ENCODE measurements around the gene TBCD.
A peak's percentile ranks its signal among the peaks of the same experiment; 100 is the strongest.
"Not testable (repeated sequence)": the region's sequence is repeated elsewhere in the genome, so short reads cannot be mapped to it uniquely, and the experiment has no call there.

TBCD gene

GRCh38 chr17:82769041-82769440 is 17.2 kb downstream of the TBCD start:
- no peak for DNase-seq (ENCODE audit: extremely low spot score)
- ChIA-PET CTCF (interaction anchor here (1.7 to 2.9 kb wide), 3 partner anchors 10 to 101 kb away, joined by 4 to 17 read pairs (median 5); no protein-coding TSS in a partner anchor), POLR2A (no interaction called here)
- no peak for TF ChIP-seq CTCF (IDR thresholded peaks at IDR 0.05; ENCODE audit: control extremely low read depth, extremely low read depth, low read depth, missing control alignments)

GRCh38 chr17:82772026-82772425 is 20.2 kb downstream of the TBCD start:
- ChIA-PET POLR2A (no interaction called here), CTCF (interaction anchor here (3.0 to 3.1 kb wide), 2 partner anchors 9 to 103 kb away, joined by 14 to 17 read pairs; no protein-coding TSS in a partner anchor)
- TF ChIP-seq CTCF (IDR thresholded peaks at IDR 0.05; ENCODE audit: control extremely low read depth, extremely low read depth, low read depth, missing control alignments): no peak
- no peak for DNase-seq (ENCODE audit: extremely low spot score)

- DNase-seq (ENCODE audit: extremely low spot score); POLR2A ChIA-PET: not testable (repeated sequence)
- CTCF ChIA-PET: interaction anchor here (1.2 to 2.9 kb wide), 3 partner anchors 18 to 110 kb away, joined by 3 to 15 read pairs (median 5); no protein-coding TSS in a partner anchor
Measured at GRCh38 chr17:82774456-82774855, 22.6 kb downstream of the TBCD start.

DNA sequence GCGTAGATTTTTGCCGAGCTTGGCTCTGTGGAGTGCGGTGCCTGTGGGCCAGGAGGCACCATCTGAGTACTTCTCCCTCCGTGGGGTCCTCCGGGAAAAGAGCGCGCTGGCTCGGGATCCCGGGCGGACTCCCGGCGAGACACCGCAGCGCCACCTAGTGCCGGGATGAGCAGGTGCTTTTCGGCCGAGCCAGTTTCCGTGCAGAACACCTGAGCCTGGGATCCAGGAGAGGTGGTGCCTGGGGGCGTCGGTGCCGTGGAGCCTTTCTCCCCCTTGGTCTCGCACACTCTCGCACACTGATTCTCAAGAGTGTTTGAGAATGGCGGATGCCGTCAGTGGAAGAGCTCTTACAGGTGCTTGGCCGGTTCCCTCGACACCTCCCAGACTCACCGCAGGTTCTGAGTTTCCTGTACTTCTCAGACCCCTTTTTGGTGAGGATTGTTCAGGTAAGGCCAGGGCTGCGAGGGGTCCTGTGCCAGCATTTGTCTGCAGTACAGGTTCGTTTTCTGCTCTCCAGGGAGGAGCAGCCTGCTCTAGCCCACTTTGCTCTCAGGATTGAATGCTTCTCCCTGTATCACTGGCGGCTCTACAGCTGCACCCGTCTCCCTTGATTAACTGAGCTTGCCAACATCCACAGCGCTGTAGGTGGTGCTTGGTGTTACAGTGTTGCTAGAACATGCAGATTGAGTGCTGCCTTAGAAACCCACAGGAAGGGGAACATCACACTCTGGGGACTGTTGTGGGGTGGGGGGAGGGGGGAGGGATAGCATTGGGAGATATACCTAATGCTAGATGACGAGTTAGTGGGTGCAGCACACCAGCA is 23.3 kb downstream of the TBCD start:
- POLR2A ChIA-PET: no interaction called here
- DNase-seq (ENCODE audit: extremely low spot score): peak; percentile 68
- CTCF ChIA-PET: interaction anchor here (0.6 to 2.9 kb wide), 12 partner anchors 10 to 427 kb away, joined by 3 to 15 read pairs (median 4); no protein-coding TSS in a partner anchor
- TF ChIP-seq CTCF (IDR thresholded peaks at IDR 0.05; ENCODE audit: control extremely low read depth, extremely low read depth, low read depth, missing control alignments): peak; percentile 80

DNA sequence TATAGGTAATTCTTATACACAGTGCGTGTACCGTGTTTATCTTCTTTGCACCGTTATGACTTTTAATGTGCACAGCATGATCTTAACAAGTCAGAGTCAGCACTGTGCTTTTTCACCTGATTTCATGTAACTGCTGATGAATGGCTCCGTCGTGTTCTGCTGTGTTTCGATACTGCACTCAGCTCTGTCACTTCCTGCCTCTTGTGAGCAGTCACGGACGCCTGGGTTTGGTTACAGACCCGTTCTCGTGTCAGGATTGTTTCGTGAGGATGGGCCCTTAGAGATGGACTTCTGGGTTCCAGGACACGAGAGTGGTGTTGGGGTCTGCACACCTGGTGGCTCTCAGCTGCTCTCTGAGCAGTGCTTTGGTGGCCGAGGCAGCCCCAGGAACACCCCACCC is 24.6 kb downstream of the TBCD start:
- no peak for DNase-seq (ENCODE audit: extremely low spot score)
- POLR2A ChIA-PET: no interaction called here
- CTCF ChIA-PET: interaction anchor here (1.4 to 2.9 kb wide), 5 partner anchors 11 to 138 kb away, joined by 4 to 15 read pairs (median 5); no protein-coding TSS in a partner anchor
- TF ChIP-seq CTCF (IDR thresholded peaks at IDR 0.05; ENCODE audit: control extremely low read depth, extremely low read depth, low read depth, missing control alignments): no peak

DNA sequence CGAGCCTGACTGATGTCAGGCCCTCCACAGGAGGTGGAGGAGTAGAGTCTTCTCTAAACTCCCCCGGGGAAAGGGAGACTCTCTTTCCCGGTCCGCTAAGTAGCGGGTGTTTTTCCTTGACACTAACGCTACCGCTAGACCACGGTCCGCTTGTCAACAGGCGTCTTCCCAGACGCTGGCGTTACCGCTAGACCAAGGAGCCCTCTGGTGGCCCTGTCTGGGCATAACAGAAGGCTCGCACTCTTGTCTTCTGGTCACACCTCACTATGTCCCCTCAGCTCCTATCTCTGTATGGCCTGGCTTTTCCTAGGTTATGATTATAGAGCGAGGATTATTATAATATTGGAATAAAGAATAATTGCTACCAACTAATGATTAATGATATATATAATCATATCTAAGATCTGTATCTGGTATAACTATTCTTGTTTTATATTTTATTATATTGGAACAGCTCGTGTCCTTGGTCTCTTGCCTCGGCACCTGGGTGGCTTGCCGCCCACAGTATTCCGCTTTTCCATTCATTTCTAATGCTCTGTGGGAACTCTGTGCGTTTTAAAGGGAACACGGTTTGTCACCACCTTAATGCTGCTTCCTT is 26.0 kb downstream of the TBCD start:
- DNase-seq (ENCODE audit: extremely low spot score); POLR2A ChIA-PET: not testable (repeated sequence)
- peak; percentile 29 for TF ChIP-seq CTCF (IDR thresholded peaks at IDR 0.05; ENCODE audit: control extremely low read depth, extremely low read depth, low read depth, missing control alignments)
- CTCF ChIA-PET: interaction anchor here (1.2 to 1.4 kb wide), 2 partner anchors 9 to 10 kb away, joined by 4 read pairs; no protein-coding TSS in a partner anchor

GRCh38 chr17:82779541-82779940 is 27.7 kb downstream of the TBCD start:
- DNase-seq (ENCODE audit: extremely low spot score): no peak
- ChIA-PET CTCF (interaction anchor here (1.0 to 3.6 kb wide), 9 partner anchors 8 to 427 kb away, joined by 3 to 27 read pairs (median 12); no protein-coding TSS in a partner anchor), POLR2A (no interaction called here)
- no peak for TF ChIP-seq CTCF (IDR thresholded peaks at IDR 0.05; ENCODE audit: control extremely low read depth, extremely low read depth, low read depth, missing control alignments)
